GM18870 (cell line): Measurements from ENCODE around the gene GLE1.
"Not testable (repeated sequence)": the region's sequence is repeated elsewhere in the genome, so short reads cannot be mapped to it uniquely, and the experiment has no call there.

ENCODE experiments used
- ATAC-seq: cut with Tn5 transposase; IDR thresholded peaks from one replicate; pipeline ENCODE4 v1.9.1; 2021; ENCODE audit warnings: moderate library complexity; ENCODE audit not compliant: unreplicated experiment

GLE1 gene

GRCh38 chr9:128550770-128551656 is 46.5 kb downstream of the GLE1 start:
- ATAC-seq = no peak

GRCh38 chr9:128551657-128552152 is 47.2 kb downstream of the GLE1 start:
- ATAC-seq = peak; percentile 30

GRCh38 chr9:128552153-128552743 is 47.7 kb downstream of the GLE1 start, which contains the start of gene SPTAN1:
SPTAN1 (plus strand) TSS chr9:128552587; CDS start chr9:128566741, 14,154 bp downstream.
- peak; percentile 55 for ATAC-seq

- ATAC-seq = peak; percentile 29
Observed at GRCh38 chr9:128552744-128553440, 48.4 kb downstream of the GLE1 start.

- ATAC-seq = no peak
Observed at GRCh38 chr9:128553728-128554127, 49.2 kb downstream of the GLE1 start.

GRCh38 chr9:128554155-128554862 is 49.8 kb downstream of the GLE1 start:
- no peak for ATAC-seq

GRCh38 chr9:128555180-128555721 is 50.7 kb downstream of the GLE1 start:
- ATAC-seq = no peak

GRCh38 chr9:128556276-128556675 is 51.8 kb downstream of the GLE1 start:
- ATAC-seq = no peak

GRCh38 chr9:128556926-128557634 is 52.6 kb downstream of the GLE1 start:
- no peak for ATAC-seq

GRCh38 chr9:128558431-128559310 is 54.2 kb downstream of the GLE1 start:
- ATAC-seq = peak; percentile 56

GRCh38 chr9:128565578-128565977 is 61.1 kb downstream of the GLE1 start:
- no peak for ATAC-seq

GRCh38 chr9:128568470-128569078 is 64.1 kb downstream of the GLE1 start:
- ATAC-seq = no peak

- ATAC-seq = no peak
Observed at GRCh38 chr9:128575469-128575868, 71.0 kb downstream of the GLE1 start.

- no peak for ATAC-seq
Observed at GRCh38 chr9:128575916-128576315, 71.4 kb downstream of the GLE1 start.

- ATAC-seq = no peak
Observed at GRCh38 chr9:128577206-128577605, 72.7 kb downstream of the GLE1 start.

GRCh38 chr9:128579194-128579593 is 74.7 kb downstream of the GLE1 start:
- no peak for ATAC-seq

- no peak for ATAC-seq
Observed at GRCh38 chr9:128580731-128581130, 76.2 kb downstream of the GLE1 start.

GRCh38 chr9:128585155-128585554 is 80.6 kb downstream of the GLE1 start:
- ATAC-seq = not testable (repeated sequence)
